Calu3 (cell line): Measurements from ENCODE around the gene SRPRA. TPM values are rescaled to one million over a fixed set of nuclear protein-coding genes. Genes with fewer than 3 reads are reported as not detected.

Source experiments
- BruUV-seq: library from RNA; stranded (reverse); fragments of 400-500 nt; replicated peaks from 2 replicates; lab custom pipeline; 2021; lab: Mats Ljungman, UMichigan
- CTCF ChIA-PET: fragments of 300-600 bp; sonication (Branson Sonifier 250); formaldehyde crosslinking; loops from one replicate; lab custom pipeline; 2022; ENCODE audit warnings: antibody characterized with exemption; lab: Charles Lee
- DNase-seq: peaks from one replicate; pipeline ENCODE4 v3.0.0; 2022
- H3K27ac Mint-ChIP-seq: one replicate; pipeline ENCODE4 v1.8.0; 2022; ENCODE audit warnings: mixed read lengths; ENCODE audit not compliant: unreplicated experiment
- H3K27me3 Mint-ChIP-seq: one replicate; pipeline ENCODE4 v1.8.0; 2022; ENCODE audit warnings: mixed read lengths; ENCODE audit not compliant: unreplicated experiment
- H3K36me3 Mint-ChIP-seq: one replicate; pipeline ENCODE4 v1.8.0; 2022; ENCODE audit warnings: mild to moderate bottlenecking, moderate library complexity, mixed read lengths; ENCODE audit not compliant: insufficient read depth, unreplicated experiment
- H3K4me1 Mint-ChIP-seq: one replicate; pipeline ENCODE4 v1.8.0; 2022; ENCODE audit warnings: mild to moderate bottlenecking, low read depth, mixed read lengths; ENCODE audit not compliant: unreplicated experiment
- H3K4me3 Mint-ChIP-seq: one replicate; pipeline ENCODE4 v1.8.0; 2022; ENCODE audit warnings: mild to moderate bottlenecking, low read depth, moderate library complexity, mixed read lengths; ENCODE audit not compliant: unreplicated experiment
- H3K9me3 Mint-ChIP-seq: one replicate; pipeline ENCODE4 v1.8.0; 2022; ENCODE audit warnings: low read depth, mixed read lengths; ENCODE audit not compliant: unreplicated experiment
- CTCF ChIP-seq: fragments of 200-600 bp; IDR thresholded peaks from one replicate; pipeline ENCODE4 v1.8.0; 2022; ENCODE audit warnings: antibody characterized with exemption; ENCODE audit not compliant: unreplicated experiment
- intact Hi-C: fragments of 100-400 bp; cut with micrococcal nuclease; formaldehyde crosslinking; loops from one replicate; pipeline ENCODE4 v1.10.0; 2022; ENCODE audit not compliant: unreplicated experiment
- total RNA-seq: library from RNA; stranded (reverse); gene quantifications from 2 replicates; pipeline ENCODE4 v1.2.3, GENCODE V29; 2022

Gene SRPRA
- total RNA-seq, 1 experiment from 2014 or later = 66.4 TPM

GRCh38 chr11:126229858-126230540 lies 38.7 kb downstream of the SRPRA start:
- intact Hi-C loops = no loop called here
- H3K4me1 Mint-ChIP-seq = no peaks in the 10 kb centered on the region
- CTCF ChIA-PET = no interaction called here

GRCh38 chr11:126226334-126227084 lies 42.2 kb downstream of the SRPRA start:
- intact Hi-C loops = no loop called here
- TF ChIP-seq CTCF = no peak

More at GRCh38 chr11:126229858-126230540, 38.7 kb downstream of the SRPRA start:
- no TSS peak for BruUV-seq
- no peaks in the 10 kb centered on the region for H3K9me3 Mint-ChIP-seq
- H3K4me3 Mint-ChIP-seq = no peak overlapping the region
- no peak for TF ChIP-seq CTCF
- H3K27me3 Mint-ChIP-seq = no peaks in the 10 kb centered on the region
- H3K27ac Mint-ChIP-seq = no peak overlapping the region
- H3K36me3 Mint-ChIP-seq = no peaks in the 10 kb centered on the region
- DNase-seq = no peak

GRCh38 chr11:126225295-126225665 lies 43.4 kb downstream of the SRPRA start:
- no TSS peak for BruUV-seq
- Mint-ChIP-seq H3K4me1 (peaks cover 3% of the 10 kb centered on the region), H3K36me3 (no peaks in the 10 kb centered on the region), H3K27me3 (no peaks in the 10 kb centered on the region), H3K9me3 (no peaks in the 10 kb centered on the region), H3K4me3 (no peak overlapping the region), H3K27ac (no peak overlapping the region)
- CTCF ChIA-PET = no interaction called here
- intact Hi-C loops = no loop called here
- TF ChIP-seq CTCF = no peak
- DNase-seq = no peak

More at GRCh38 chr11:126226334-126227084, 42.2 kb downstream of the SRPRA start:
- BruUV-seq = no TSS peak
- Mint-ChIP-seq H3K4me1 (no peaks in the 10 kb centered on the region), H3K27ac (no peak overlapping the region), H3K4me3 (no peak overlapping the region), H3K27me3 (no peaks in the 10 kb centered on the region), H3K36me3 (no peaks in the 10 kb centered on the region), H3K9me3 (no peaks in the 10 kb centered on the region)
- CTCF ChIA-PET = interaction anchor here (0.7 kb wide), 1 partner anchor 95 kb away, joined by 4 read pairs; no protein-coding TSS in a partner anchor
- no peak for DNase-seq

- intact Hi-C loops = no loop called here
- no peaks in the 10 kb centered on the region for H3K9me3 Mint-ChIP-seq
- H3K4me3 Mint-ChIP-seq = no peak overlapping the region
- no peaks in the 10 kb centered on the region for H3K27me3 Mint-ChIP-seq
- CTCF ChIA-PET = no interaction called here
- no peaks in the 10 kb centered on the region for H3K36me3 Mint-ChIP-seq
- no peak for TF ChIP-seq CTCF
- H3K27ac Mint-ChIP-seq = no peak overlapping the region
- peaks cover 7% of the 10 kb centered on the region for H3K4me1 Mint-ChIP-seq
- DNase-seq = no peak
- no TSS peak for BruUV-seq
These were observed 43.9 kb downstream of the SRPRA start for GRCh38 chr11:126224647-126225294.
